Endodermal cell (in vitro differentiated cells): Measurements from ENCODE around the gene OTP. TPM values are rescaled to one million over a fixed set of nuclear protein-coding genes. Genes with fewer than 3 reads are reported as not detected.

Experiments used
- DNase-seq: peaks from one replicate; pipeline ENCODE4 v3.0.0-alpha.2; 2017
- H3K27ac ChIP-seq: 2 replicates; pipeline ENCODE4 v1.5.1; 2013; ENCODE audit warnings: mild to moderate bottlenecking, low read depth, low read length, moderate library complexity
- H3K27me3 ChIP-seq: 2 replicates; pipeline ENCODE4 v1.6.1; 2013; ENCODE audit warnings: mild to moderate bottlenecking, low read length, moderate library complexity; ENCODE audit not compliant: insufficient read depth, control insufficient read depth, poor library complexity, severe bottlenecking
- H3K36me3 ChIP-seq: 2 replicates; pipeline ENCODE4 v1.7.0; 2013; ENCODE audit warnings: mild to moderate bottlenecking, low read length, moderate library complexity; ENCODE audit not compliant: control insufficient read depth, insufficient read depth
- H3K4me1 ChIP-seq: one replicate; pipeline ENCODE4 v1.7.0; 2013; ENCODE audit warnings: low read length; ENCODE audit not compliant: control insufficient read depth, insufficient read depth
- H3K4me3 ChIP-seq: 2 replicates; pipeline ENCODE4 v1.5.1; 2013; ENCODE audit warnings: mild to moderate bottlenecking, low read length, moderate library complexity
- H3K9ac ChIP-seq: 2 replicates; pipeline ENCODE4 v1.6.1; 2013; ENCODE audit warnings: mild to moderate bottlenecking, low read length, moderate library complexity; ENCODE audit not compliant: poor library complexity, severe bottlenecking; ENCODE audit errors: extremely low read depth
- H3K9me3 ChIP-seq: 2 replicates; pipeline ENCODE4 v1.6.1; 2013; ENCODE audit warnings: mild to moderate bottlenecking, low read length, moderate library complexity; ENCODE audit not compliant: control insufficient read depth
- H3K27ac Mint-ChIP-seq: 2 replicates; pipeline ENCODE4 v1.8.0; 2020; ENCODE audit warnings: mixed read lengths
- H3K27me3 Mint-ChIP-seq: 2 replicates; pipeline ENCODE4 v1.8.0; 2021; ENCODE audit warnings: mild to moderate bottlenecking, mixed read lengths; ENCODE audit not compliant: insufficient read depth
- H3K36me3 Mint-ChIP-seq: 2 replicates; pipeline ENCODE4 v1.8.0; 2020; ENCODE audit warnings: low read depth, mixed read lengths
- H3K4me1 Mint-ChIP-seq: 2 replicates; pipeline ENCODE4 v1.8.0; 2020; ENCODE audit warnings: mixed read lengths
- H3K4me3 Mint-ChIP-seq: 2 replicates; pipeline ENCODE4 v1.8.0; 2020; ENCODE audit warnings: mild to moderate bottlenecking, moderate library complexity, mixed read lengths
- H3K9me3 Mint-ChIP-seq: 2 replicates; pipeline ENCODE4 v1.8.0; 2020; ENCODE audit warnings: mild to moderate bottlenecking, mixed read lengths
- CTCF ChIP-seq: fragments of 200-600 bp; sonication (generic); conservative IDR thresholded peaks from 2 replicates; pipeline ENCODE4 v1.5.0; 2021; ENCODE audit warnings: antibody characterized with exemption, mild to moderate bottlenecking
- WGBS, 2 experiments: methylation state at CpG; one replicate each; pipeline versions ENCODE4 v1.1.5 to v1.1.7; 2013; ENCODE audit warnings: missing lambda C conversion rate in 2 of 2, mixed read lengths in 1 of 2; ENCODE audit not compliant: insufficient coverage in 1 of 2, insufficient read length in 1 of 2; 5-methylcytosine and 5-hydroxymethylcytosine counted together
- total RNA-seq, 2 donors: library from RNA; stranded (reverse); fragmentation: NEBNext Ultra II Directional in 1 of 2; extraction: Animal tissue kit (Norgen Biotek cat#: 25700) in 1 of 2; gene quantifications; 2 replicates in 1 of 2; 3 replicates in 1 of 2; pipeline ENCODE4 v1.2.1, GENCODE V29; 2021

The OTP gene
- total RNA-seq, 2 donors from 2014 or later, result not detected

GRCh38 chr5:77649776-77650175, 11.3 kb upstream of the OTP start:
- no peak for DNase-seq
- WGBS, 2 experiments, result 95 to 100% methylated on average over 2 of the region's 2 CpGs
- H3K4me1 Mint-ChIP-seq, result peaks cover 10% of the 10 kb centered on the region
- no peaks in the 10 kb centered on the region for H3K9me3 Mint-ChIP-seq
- H3K36me3 Mint-ChIP-seq, result no peaks in the 10 kb centered on the region
- peaks cover 99% of the 10 kb centered on the region for H3K27me3 Mint-ChIP-seq
- H3K27ac Mint-ChIP-seq, result no peak overlapping the region
- H3K27me3 ChIP-seq, result peaks cover 100% of the 10 kb centered on the region
- TF ChIP-seq CTCF, result no peak
- no peaks in the 10 kb centered on the region for H3K9me3 ChIP-seq
- no peak overlapping the region for H3K27ac ChIP-seq
- H3K36me3 ChIP-seq, result no peaks in the 10 kb centered on the region
- H3K4me1 ChIP-seq, result no peaks in the 10 kb centered on the region
- H3K4me3 ChIP-seq, result no peak overlapping the region
- no peak overlapping the region for H3K9ac ChIP-seq
- H3K4me3 Mint-ChIP-seq, result no peak overlapping the region

GRCh38 chr5:77645995-77646639, 7.6 kb upstream of the OTP start:
- Histone ChIP-seq H3K27ac (no peak overlapping the region), H3K27me3 (peaks cover 100% of the 10 kb centered on the region), H3K4me1 (no peaks in the 10 kb centered on the region), H3K9ac (no peak overlapping the region), H3K4me3 (peak overlapping the region; percentile 44), H3K9me3 (no peaks in the 10 kb centered on the region), H3K36me3 (no peaks in the 10 kb centered on the region)
- no peaks in the 10 kb centered on the region for H3K9me3 Mint-ChIP-seq
- H3K27me3 Mint-ChIP-seq, result peaks cover 99% of the 10 kb centered on the region
- peaks cover 20% of the 10 kb centered on the region for H3K4me1 Mint-ChIP-seq
- TF ChIP-seq CTCF, result no peak
- WGBS, 2 experiments, result 31 to 34% methylated on average over 9 to 11 of the region's 11 CpGs
- peak overlapping the region; percentile 20 for H3K4me3 Mint-ChIP-seq
- no peak for DNase-seq
- no peaks in the 10 kb centered on the region for H3K36me3 Mint-ChIP-seq
- H3K27ac Mint-ChIP-seq, result no peak overlapping the region

GRCh38 chr5:77645158-77645994, 6.9 kb upstream of the OTP start:
- Mint-ChIP-seq H3K36me3 (no peaks in the 10 kb centered on the region), H3K4me3 (peak overlapping the region; percentile 40)
- 0 to 1% methylated on average over 9 to 80 of the region's 80 CpGs for WGBS, 2 experiments

More at GRCh38 chr5:77645158-77645994, 6.9 kb upstream of the OTP start:
- Mint-ChIP-seq H3K4me1 (peaks cover 26% of the 10 kb centered on the region), H3K27ac (no peak overlapping the region), H3K27me3 (peaks cover 99% of the 10 kb centered on the region), H3K9me3 (no peaks in the 10 kb centered on the region)
- H3K27me3 ChIP-seq, result peaks cover 100% of the 10 kb centered on the region
- peaks cover 3% of the 10 kb centered on the region for H3K4me1 ChIP-seq
- no peak overlapping the region for H3K27ac ChIP-seq
- DNase-seq, result peak; percentile 85
- peak; percentile 75 for TF ChIP-seq CTCF
- peak overlapping the region; percentile 69 for H3K4me3 ChIP-seq
- H3K36me3 ChIP-seq, result no peaks in the 10 kb centered on the region
- H3K9ac ChIP-seq, result no peak overlapping the region
- H3K9me3 ChIP-seq, result no peaks in the 10 kb centered on the region
